SH-SY5Y (cell line): ENCODE results near the gene KPNA1.

Experiments
- GATA2 ChIP-seq: IDR thresholded peaks from 2 replicates; pipeline ENCODE4 v1.6.1; 2011; ENCODE audit warnings: mild to moderate bottlenecking, low read depth, low read length
- GATA3 ChIP-seq: IDR thresholded peaks from 2 replicates; pipeline ENCODE4 v1.6.1; 2011; ENCODE audit warnings: low read depth, mild to moderate bottlenecking, low read length, moderate library complexity

DNA sequence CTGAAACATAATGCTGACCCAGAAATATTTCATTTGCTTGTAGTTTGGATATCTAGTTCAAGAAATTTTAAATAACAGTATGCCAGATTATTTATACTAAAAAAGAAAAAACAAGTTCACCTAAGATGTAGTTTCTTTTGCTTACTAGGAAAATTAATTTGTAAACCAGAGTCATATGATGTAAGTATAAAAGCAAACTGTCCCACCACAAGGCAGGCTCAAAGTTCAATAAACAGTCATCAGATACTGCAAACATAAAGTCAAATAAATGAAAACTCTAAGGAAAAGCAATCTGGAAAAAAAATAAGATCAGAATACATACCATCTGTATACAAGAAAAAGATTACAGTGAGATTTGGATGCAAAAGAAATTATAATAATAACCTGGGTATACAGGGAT lies 58.7 kb downstream of the KPNA1 start:
- TF ChIP-seq GATA2 (no peak), GATA3 (no peak)
